GM18508 (cell line): ENCODE measurements around the gene NBPF26.
"Not testable (repeated sequence)": the region's sequence is repeated elsewhere in the genome, so short reads cannot be mapped to it uniquely, and the experiment has no call there.

Experiments
- ATAC-seq: cut with Tn5 transposase; IDR thresholded peaks from one replicate; pipeline ENCODE4 v1.9.1; 2021; ENCODE audit warnings: moderate number of reproducible peaks; ENCODE audit not compliant: insufficient read depth, unreplicated experiment

The NBPF26 gene

GRCh38 chr1:120850537-120851421 lies 127.0 kb downstream of the NBPF26 start:
- ATAC-seq = peak; percentile 76

GRCh38 chr1:120858144-120858543 lies 134.4 kb downstream of the NBPF26 start:
- ATAC-seq = not testable (repeated sequence)

- ATAC-seq = not testable (repeated sequence)
These were observed 136.0 kb downstream of the NBPF26 start for GRCh38 chr1:120859615-120860234.

- ATAC-seq = not testable (repeated sequence)
These were observed 154.5 kb downstream of the NBPF26 start for GRCh38 chr1:120878206-120878605.

- not testable (repeated sequence) for ATAC-seq
These were observed 156.3 kb downstream of the NBPF26 start for GRCh38 chr1:120880056-120880455.

- ATAC-seq = not testable (repeated sequence)
These were observed 158.2 kb downstream of the NBPF26 start for GRCh38 chr1:120881934-120882333.
